K562 treated with DMSO at 1 percent for 12 hours (cell line): ENCODE results near the gene LEPROT. TPM values are rescaled to one million over a fixed set of nuclear protein-coding genes. Genes with fewer than 3 reads are reported as not detected.

ENCODE experiments used
- total RNA-seq: library from RNA; unstranded; fragments of 300-600 nt; gene quantifications from 2 replicates; pipeline ENCODE4 v1.2.3, GENCODE V29; 2022; ENCODE audit not compliant: insufficient read depth

The LEPROT gene, protein sequence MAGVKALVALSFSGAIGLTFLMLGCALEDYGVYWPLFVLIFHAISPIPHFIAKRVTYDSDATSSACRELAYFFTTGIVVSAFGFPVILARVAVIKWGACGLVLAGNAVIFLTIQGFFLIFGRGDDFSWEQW
- total RNA-seq: 21.1 and 25.8 TPM in 2 replicates

DNA sequence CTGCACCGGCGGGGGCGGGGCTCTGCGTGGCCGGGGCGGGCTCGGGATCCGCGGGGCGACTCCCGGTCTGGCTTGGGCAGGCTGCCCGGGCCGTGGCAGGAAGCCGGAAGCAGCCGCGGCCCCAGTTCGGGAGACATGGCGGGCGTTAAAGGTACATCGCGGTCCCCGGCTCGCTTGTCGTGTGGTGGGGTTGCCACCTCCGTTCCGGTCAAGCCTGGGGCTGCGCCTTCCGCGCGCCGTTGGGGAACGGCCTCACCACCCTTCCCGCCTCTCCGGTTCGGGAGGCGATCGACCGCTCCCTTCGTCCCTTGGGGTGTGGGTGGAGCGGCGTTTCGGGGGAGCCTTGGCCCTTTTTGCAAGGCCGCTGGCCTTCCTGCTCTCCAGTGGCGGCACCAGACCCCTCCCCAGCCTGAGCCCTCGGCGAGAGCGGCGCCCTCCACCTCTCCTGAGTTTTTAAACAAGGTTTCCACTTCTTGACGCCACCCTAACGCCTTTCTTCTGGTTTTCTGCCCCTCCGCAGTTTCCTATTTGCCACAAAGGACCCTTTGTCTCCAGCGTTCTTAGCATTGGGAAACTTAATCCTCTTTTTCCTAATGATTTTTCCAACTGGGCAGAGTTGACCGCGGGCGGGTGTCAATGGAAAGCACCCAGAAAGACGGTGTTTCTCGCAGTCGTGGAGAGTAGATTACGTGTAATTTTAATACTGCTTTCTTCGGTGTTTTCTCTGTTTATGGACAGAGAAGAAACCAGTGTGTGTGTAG, at the start of gene LEPROT, which contains the start of gene LEPR:
TSS of gene LEPROT (plus strand) at position 79 of the 761 bp plus-strand sequence. CDS start at position 136, 57 bp downstream.
TSS of gene LEPR (plus strand) at position 79 of the 761 bp plus-strand sequence. CDS start 144,898 bp downstream, outside the sequence.

Other genes with a start within 250 kb of the LEPROT start
- 6.8 and 30.9 TPM in 2 replicates for gene DNAJC6, start 111.1 kb upstream of the LEPROT start, total RNA-seq
- 2.1 and 11.4 TPM in 2 replicates for gene LEPR, start within 50 bp of the LEPROT start, total RNA-seq